HepG2 (cell line): ENCODE measurements around the gene UBASH3A. TPM values are rescaled to one million over a fixed set of nuclear protein-coding genes. Genes with fewer than 3 reads are reported as not detected.

Source experiments
- HHEX ChIP-seq: IDR thresholded peaks from 2 replicates; pipeline ENCODE4 v1.6.1; 2016; ENCODE audit warnings: control low read depth
- HNF4A ChIP-seq: sonication (generic); formaldehyde crosslinking; IDR thresholded peaks from 2 replicates; pipeline ENCODE4 v1.4.0; 2020; ENCODE audit warnings: missing genetic modification reagents
- HNRNPUL1 ChIP-seq: fragments of 200-400 bp; formaldehyde crosslinking; IDR thresholded peaks from 2 replicates; pipeline ENCODE4 v1.6.1; 2017; ENCODE audit warnings: low read depth, mild to moderate bottlenecking, low read length, moderate library complexity
- KMT2A ChIP-seq: sonication (generic); formaldehyde crosslinking; IDR thresholded peaks from 2 replicates; pipeline ENCODE4 v1.4.0; 2020; ENCODE audit warnings: missing genetic modification reagents
- NONO ChIP-seq, 2 experiments: fragments of 450-650 bp in 1 of 2; sonication (generic) in 1 of 2; formaldehyde crosslinking in 1 of 2; IDR thresholded peaks in 1 of 2; conservative IDR thresholded peaks in 1 of 2; 2 replicates each; pipeline versions ENCODE4 v1.6.1 to v1.8.0; 2017 to 2022; ENCODE audit warnings: mild to moderate bottlenecking in 1 of 2, missing genetic modification reagents in 1 of 2, moderate library complexity in 1 of 2
- RBAK ChIP-seq: sonication (generic); formaldehyde crosslinking; IDR thresholded peaks from 2 replicates; pipeline ENCODE4 v1.5.1; 2020; ENCODE audit warnings: mild to moderate bottlenecking, missing genetic modification reagents
- SIN3B ChIP-seq: fragments of 150-350 bp; IDR thresholded peaks from 2 replicates; pipeline ENCODE4 v1.6.1; 2014; ENCODE audit warnings: low read length
- YEATS2 ChIP-seq: sonication (generic); formaldehyde crosslinking; IDR thresholded peaks from 2 replicates; pipeline ENCODE4 v1.4.0; 2020; ENCODE audit warnings: missing genetic modification reagents, borderline replicate concordance
- ZBTB1 ChIP-seq: sonication (generic); formaldehyde crosslinking; IDR thresholded peaks from 2 replicates; pipeline ENCODE4 v1.4.0; 2020; ENCODE audit warnings: missing genetic modification reagents, borderline replicate concordance
- ZC3H13 ChIP-seq: sonication (generic); formaldehyde crosslinking; IDR thresholded peaks from 2 replicates; pipeline ENCODE4 v1.8.1; 2023; ENCODE audit warnings: mild to moderate bottlenecking, missing genetic modification reagents, moderate library complexity
- ZKSCAN5 ChIP-seq: sonication (generic); formaldehyde crosslinking; IDR thresholded peaks from 2 replicates; pipeline ENCODE4 v1.5.1; 2020; ENCODE audit warnings: mild to moderate bottlenecking, missing genetic modification reagents
- ZNF253 ChIP-seq: sonication (generic); formaldehyde crosslinking; IDR thresholded peaks from 2 replicates; pipeline ENCODE4 v1.8.0; 2022; ENCODE audit warnings: mild to moderate bottlenecking, missing genetic modification reagents, borderline replicate concordance
- ZNF703 ChIP-seq: sonication (generic); formaldehyde crosslinking; IDR thresholded peaks from 2 replicates; pipeline ENCODE4 v1.5.1; 2020; ENCODE audit warnings: missing genetic modification reagents, mild to moderate bottlenecking, moderate library complexity, borderline replicate concordance
- ZNF746 ChIP-seq: sonication (generic); formaldehyde crosslinking; IDR thresholded peaks from 2 replicates; pipeline ENCODE4 v1.8.0; 2022; ENCODE audit warnings: mild to moderate bottlenecking, missing genetic modification reagents
- ZNF816 ChIP-seq: sonication (generic); formaldehyde crosslinking; IDR thresholded peaks from 2 replicates; pipeline ENCODE4 v1.8.0; 2022; ENCODE audit warnings: missing genetic modification reagents, mild to moderate bottlenecking, borderline replicate concordance
- ZNF850 ChIP-seq: sonication (generic); formaldehyde crosslinking; conservative IDR thresholded peaks from 2 replicates; pipeline ENCODE4 v1.9.0; 2021; ENCODE audit warnings: mild to moderate bottlenecking, missing genetic modification reagents
- polyA plus RNA-seq, 8 experiments: library from polyadenylated mRNA; depleted of rRNA in 3 of 8; stranded (reverse) in 7 of 8; unstranded in 1 of 8; fragments of >200 nt; fragmentation: Illumina TruSeq in 4 of 8; extraction: Trizol in 4 of 8; gene quantifications; 2 replicates each; pipeline versions ENCODE4 v1.2.1 to v1.2.3, GENCODE V29; 2011 to 2016; ENCODE audit warnings: low read depth in 4 of 8, missing spikeins in 1 of 8, mixed read lengths in 1 of 8; ENCODE audit not compliant: insufficient read depth in 1 of 8
- total RNA-seq, 5 experiments: library from RNA; depleted of rRNA; stranded (reverse); fragments of >200 nt; fragmentation: Illumina TruSeq; extraction: Trizol; gene quantifications; 2 replicates each; pipeline ENCODE4 v1.2.3, GENCODE V29; 2016; ENCODE audit warnings: low read depth in 1 of 5
- TF ChIP-seq, protein P1 (sequence below): IDR thresholded peaks from 2 replicates; pipeline ENCODE4 v1.4.0; 2020; ENCODE audit warnings: mild to moderate bottlenecking, missing genetic modification reagents
- TF ChIP-seq, protein P2 (sequence below): sonication (generic); formaldehyde crosslinking; IDR thresholded peaks from 2 replicates; pipeline ENCODE4 v1.4.0; 2020; ENCODE audit warnings: mild to moderate bottlenecking, missing genetic modification reagents
- TF ChIP-seq, protein P3 (sequence below): sonication (generic); formaldehyde crosslinking; IDR thresholded peaks from 2 replicates; pipeline ENCODE4 v1.8.1; 2023; ENCODE audit warnings: mild to moderate bottlenecking, missing genetic modification reagents, borderline replicate concordance
- TF ChIP-seq, protein P4 (sequence below): sonication (generic); formaldehyde crosslinking; IDR thresholded peaks from 2 replicates; pipeline ENCODE4 v1.4.0; 2020; ENCODE audit warnings: missing genetic modification reagents, borderline replicate concordance
- TF ChIP-seq, protein P5 (sequence below): IDR thresholded peaks from 2 replicates; pipeline ENCODE4 v1.6.1; 2018; ENCODE audit warnings: missing genetic modification reagents

The UBASH3A gene
- total and polyA plus RNA-seq, 2 of the 13 experiments (the other 11 are each of a cell fraction or from before 2014, with no cell fraction given): not detected

DNA sequence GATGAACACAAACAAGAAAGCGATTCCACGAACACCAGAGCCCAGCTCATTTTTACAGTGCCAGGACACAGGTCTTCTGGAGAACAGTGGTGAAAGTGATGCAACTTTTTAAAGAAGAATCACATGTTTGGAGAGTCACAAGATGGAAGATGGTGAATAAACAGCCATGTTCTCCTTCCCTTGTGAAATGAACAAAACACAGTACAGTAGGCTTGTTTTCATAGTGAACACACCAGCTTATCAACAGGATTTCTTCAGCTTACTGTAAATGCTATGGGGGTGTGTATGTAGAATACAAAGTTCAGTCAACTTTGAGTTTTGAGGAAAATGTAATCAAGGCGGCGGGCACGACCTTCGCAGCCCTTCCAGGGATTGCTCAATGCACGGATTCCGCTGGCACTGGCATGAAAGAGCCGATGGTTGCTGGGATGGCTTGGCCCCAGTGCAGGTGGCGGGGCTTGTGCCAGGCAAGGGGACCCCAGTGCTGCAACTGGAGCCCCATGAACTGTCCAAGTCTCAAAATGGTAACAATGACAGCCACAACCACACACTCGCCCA is 17.6 kb upstream of the UBASH3A start (continued):
- TF ChIP-seq, protein P1, sequence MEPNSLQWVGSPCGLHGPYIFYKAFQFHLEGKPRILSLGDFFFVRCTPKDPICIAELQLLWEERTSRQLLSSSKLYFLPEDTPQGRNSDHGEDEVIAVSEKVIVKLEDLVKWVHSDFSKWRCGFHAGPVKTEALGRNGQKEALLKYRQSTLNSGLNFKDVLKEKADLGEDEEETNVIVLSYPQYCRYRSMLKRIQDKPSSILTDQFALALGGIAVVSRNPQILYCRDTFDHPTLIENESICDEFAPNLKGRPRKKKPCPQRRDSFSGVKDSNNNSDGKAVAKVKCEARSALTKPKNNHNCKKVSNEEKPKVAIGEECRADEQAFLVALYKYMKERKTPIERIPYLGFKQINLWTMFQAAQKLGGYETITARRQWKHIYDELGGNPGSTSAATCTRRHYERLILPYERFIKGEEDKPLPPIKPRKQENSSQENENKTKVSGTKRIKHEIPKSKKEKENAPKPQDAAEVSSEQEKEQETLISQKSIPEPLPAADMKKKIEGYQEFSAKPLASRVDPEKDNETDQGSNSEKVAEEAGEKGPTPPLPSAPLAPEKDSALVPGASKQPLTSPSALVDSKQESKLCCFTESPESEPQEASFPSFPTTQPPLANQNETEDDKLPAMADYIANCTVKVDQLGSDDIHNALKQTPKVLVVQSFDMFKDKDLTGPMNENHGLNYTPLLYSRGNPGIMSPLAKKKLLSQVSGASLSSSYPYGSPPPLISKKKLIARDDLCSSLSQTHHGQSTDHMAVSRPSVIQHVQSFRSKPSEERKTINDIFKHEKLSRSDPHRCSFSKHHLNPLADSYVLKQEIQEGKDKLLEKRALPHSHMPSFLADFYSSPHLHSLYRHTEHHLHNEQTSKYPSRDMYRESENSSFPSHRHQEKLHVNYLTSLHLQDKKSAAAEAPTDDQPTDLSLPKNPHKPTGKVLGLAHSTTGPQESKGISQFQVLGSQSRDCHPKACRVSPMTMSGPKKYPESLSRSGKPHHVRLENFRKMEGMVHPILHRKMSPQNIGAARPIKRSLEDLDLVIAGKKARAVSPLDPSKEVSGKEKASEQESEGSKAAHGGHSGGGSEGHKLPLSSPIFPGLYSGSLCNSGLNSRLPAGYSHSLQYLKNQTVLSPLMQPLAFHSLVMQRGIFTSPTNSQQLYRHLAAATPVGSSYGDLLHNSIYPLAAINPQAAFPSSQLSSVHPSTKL: peak; percentile 98
- TF ChIP-seq HNRNPUL1 (no peak), ZNF850 (CRISPR knock-in tag) (no peak), ZNF816 (peak; percentile 74; the same call in 1 of the 2 replicates), SIN3B (no peak), ZNF703 (no peak), ZNF253 (CRISPR knock-in tag) (no peak), ZKSCAN5 (CRISPR knock-in tag) (no peak), ZC3H13 (CRISPR knock-in tag) (no peak), ZBTB1 (CRISPR knock-in tag) (no peak), YEATS2 (CRISPR knock-in tag) (0 out of 2 replicates have a peak, but pooled peaks have one; percentile 39), RBAK (0 out of 2 replicates have a peak, but pooled peaks have one; percentile 32), HNF4A (CRISPR knock-in tag) (peak; percentile 97), HHEX (CRISPR knock-in tag) (peak; percentile 61; the same call in 1 of the 2 replicates), KMT2A (CRISPR knock-in tag) (no peak), ZNF746 (CRISPR knock-in tag) (peak; percentile 78), NONO (IDR thresholded peaks at IDR 0.05) (no peak), NONO (CRISPR knock-in tag; conservative IDR thresholded peaks at IDR 0.05) (peak; percentile 50; the same call in 1 of the 2 replicates)
- TF ChIP-seq, protein P2, sequence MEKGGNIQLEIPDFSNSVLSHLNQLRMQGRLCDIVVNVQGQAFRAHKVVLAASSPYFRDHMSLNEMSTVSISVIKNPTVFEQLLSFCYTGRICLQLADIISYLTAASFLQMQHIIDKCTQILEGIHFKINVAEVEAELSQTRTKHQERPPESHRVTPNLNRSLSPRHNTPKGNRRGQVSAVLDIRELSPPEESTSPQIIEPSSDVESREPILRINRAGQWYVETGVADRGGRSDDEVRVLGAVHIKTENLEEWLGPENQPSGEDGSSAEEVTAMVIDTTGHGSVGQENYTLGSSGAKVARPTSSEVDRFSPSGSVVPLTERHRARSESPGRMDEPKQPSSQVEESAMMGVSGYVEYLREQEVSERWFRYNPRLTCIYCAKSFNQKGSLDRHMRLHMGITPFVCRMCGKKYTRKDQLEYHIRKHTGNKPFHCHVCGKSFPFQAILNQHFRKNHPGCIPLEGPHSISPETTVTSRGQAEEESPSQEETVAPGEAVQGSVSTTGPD: peak; percentile 68; the same call in 1 of the 2 replicates
- TF ChIP-seq, protein P3, sequence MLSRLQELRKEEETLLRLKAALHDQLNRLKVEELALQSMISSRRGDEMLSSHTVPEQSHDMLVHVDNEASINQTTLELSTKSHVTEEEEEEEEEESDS (CRISPR knock-in tag): no peak
- TF ChIP-seq, protein P4, sequence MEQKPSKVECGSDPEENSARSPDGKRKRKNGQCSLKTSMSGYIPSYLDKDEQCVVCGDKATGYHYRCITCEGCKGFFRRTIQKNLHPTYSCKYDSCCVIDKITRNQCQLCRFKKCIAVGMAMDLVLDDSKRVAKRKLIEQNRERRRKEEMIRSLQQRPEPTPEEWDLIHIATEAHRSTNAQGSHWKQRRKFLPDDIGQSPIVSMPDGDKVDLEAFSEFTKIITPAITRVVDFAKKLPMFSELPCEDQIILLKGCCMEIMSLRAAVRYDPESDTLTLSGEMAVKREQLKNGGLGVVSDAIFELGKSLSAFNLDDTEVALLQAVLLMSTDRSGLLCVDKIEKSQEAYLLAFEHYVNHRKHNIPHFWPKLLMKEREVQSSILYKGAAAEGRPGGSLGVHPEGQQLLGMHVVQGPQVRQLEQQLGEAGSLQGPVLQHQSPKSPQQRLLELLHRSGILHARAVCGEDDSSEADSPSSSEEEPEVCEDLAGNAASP (CRISPR knock-in tag): peak; percentile 85; the same call in 1 of the 2 replicates
- TF ChIP-seq, protein P5, sequence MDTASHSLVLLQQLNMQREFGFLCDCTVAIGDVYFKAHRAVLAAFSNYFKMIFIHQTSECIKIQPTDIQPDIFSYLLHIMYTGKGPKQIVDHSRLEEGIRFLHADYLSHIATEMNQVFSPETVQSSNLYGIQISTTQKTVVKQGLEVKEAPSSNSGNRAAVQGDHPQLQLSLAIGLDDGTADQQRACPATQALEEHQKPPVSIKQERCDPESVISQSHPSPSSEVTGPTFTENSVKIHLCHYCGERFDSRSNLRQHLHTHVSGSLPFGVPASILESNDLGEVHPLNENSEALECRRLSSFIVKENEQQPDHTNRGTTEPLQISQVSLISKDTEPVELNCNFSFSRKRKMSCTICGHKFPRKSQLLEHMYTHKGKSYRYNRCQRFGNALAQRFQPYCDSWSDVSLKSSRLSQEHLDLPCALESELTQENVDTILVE (CRISPR knock-in tag): peak; percentile 74
